K562 (cell line): Measurements from ENCODE around the gene KIF9. TPM values are rescaled to one million over a fixed set of nuclear protein-coding genes. Genes with fewer than 3 reads are reported as not detected.

Source experiments
- ARID3A ChIP-seq: IDR thresholded peaks from 2 replicates; pipeline ENCODE4 v1.6.1; 2012; ENCODE audit warnings: low read depth, low read length, improper control_type of control experiment, borderline replicate concordance
- CC2D1A ChIP-seq: fragments of 450-650 bp; IDR thresholded peaks from 2 replicates; pipeline ENCODE4 v1.6.1; 2017; ENCODE audit warnings: mild to moderate bottlenecking
- CXXC5 ChIP-seq: fragments of 250-450 bp; sonication (Bioruptor Pico); IDR thresholded peaks from 2 replicates; pipeline ENCODE4 v1.8.0; 2022; ENCODE audit warnings: inconsistent platforms, mild to moderate bottlenecking, moderate library complexity
- EWSR1 ChIP-seq: fragments of 450-650 bp; IDR thresholded peaks from 2 replicates; pipeline ENCODE4 v1.6.1; 2018; ENCODE audit warnings: borderline replicate concordance, mild to moderate bottlenecking, low read depth, moderate library complexity; ENCODE audit not compliant: partially characterized antibody
- HMGXB4 ChIP-seq: sonication (generic); formaldehyde crosslinking; IDR thresholded peaks from 2 replicates; pipeline ENCODE4 v1.8.1; 2023; ENCODE audit warnings: mild to moderate bottlenecking, missing genetic modification reagents
- ID3 ChIP-seq, 2 experiments: fragments of 250-450 bp in 1 of 2; fragments of 450-650 bp in 1 of 2; sonication (Bioruptor Pico) in 1 of 2; IDR thresholded peaks; 2 replicates each; pipeline versions ENCODE4 v1.6.1 to v1.8.0; 2016 to 2021; ENCODE audit warnings: mild to moderate bottlenecking in 2 of 2, moderate library complexity in 2 of 2, missing compliant biosample characterization in 1 of 2, missing genetic modification characterization in 1 of 2
- JUNB ChIP-seq: fragments of 450-650 bp; formaldehyde crosslinking; conservative IDR thresholded peaks from 2 replicates; pipeline ENCODE4 v1.4.0; 2020; ENCODE audit warnings: mild to moderate bottlenecking
- NFE2 ChIP-seq: IDR thresholded peaks from 2 replicates; pipeline ENCODE4 v1.6.1; 2014; ENCODE audit warnings: antibody characterized with exemption, low read depth
- ZBTB7A ChIP-seq: IDR thresholded peaks from 2 replicates; pipeline ENCODE4 v1.6.1; 2011; ENCODE audit warnings: low read depth, mild to moderate bottlenecking, low read length, moderate library complexity, borderline replicate concordance; ENCODE audit not compliant: control insufficient read depth
- ZNF318 ChIP-seq, 2 experiments: fragments of 450-650 bp; IDR thresholded peaks; 2 replicates each; pipeline ENCODE4 v1.6.1; 2016; ENCODE audit warnings: mild to moderate bottlenecking in 2 of 2, borderline replicate concordance in 1 of 2, low read depth in 1 of 2, moderate library complexity in 1 of 2
- ZNF431 ChIP-seq: sonication (generic); formaldehyde crosslinking; IDR thresholded peaks from 2 replicates; pipeline ENCODE4 v1.8.0; 2022; ENCODE audit warnings: mild to moderate bottlenecking, missing genetic modification reagents
- ZNF436 ChIP-seq: fragments of 250-450, 450-650 bp; sonication (Bioruptor Pico); formaldehyde crosslinking; IDR thresholded peaks from 2 replicates; pipeline ENCODE4 v1.7.0; 2020; ENCODE audit warnings: mild to moderate bottlenecking
- ZNF766 ChIP-seq: fragments of 200-800 bp; sonication (Bioruptor generic); conservative IDR thresholded peaks from 2 replicates; pipeline ENCODE4 v1.6.1; 2016; ENCODE audit warnings: missing genetic modification characterization, missing compliant biosample characterization
- polyA plus RNA-seq, 8 experiments: library from polyadenylated mRNA; depleted of rRNA in 4 of 8; stranded (reverse) in 5 of 8; unstranded in 3 of 8; fragments of >200 nt; fragmentation: Nextera tagmentation in 2 of 8; fragmentation: Illumina TruSeq in 1 of 8; extraction: Ambion mirVana in 2 of 8; extraction: Trizol in 1 of 8; gene quantifications; 2 replicates each; pipeline versions ENCODE4 v1.2.1 to v1.2.3, GENCODE V29; 2011 to 2014; ENCODE audit warnings: inconsistent platforms in 1 of 8, missing spikeins in 1 of 8
- total RNA-seq, 7 experiments: library from RNA; depleted of rRNA in 6 of 7; stranded (reverse); fragments of >200 nt in 6 of 7; fragmentation: Illumina TruSeq in 2 of 7; extraction: Trizol in 2 of 7; gene quantifications; 2 replicates each; pipeline versions ENCODE4 v1.2.1 to v1.2.3, GENCODE V29; 2011 to 2021; ENCODE audit warnings: low replicate concordance in 1 of 7

The KIF9 gene
- total and polyA plus RNA-seq, 9 of the 15 experiments (the other 6 are each of a cell fraction or from before 2014, with no cell fraction given) = 16.9 to 56.9 (median 25.0) TPM

GRCh38 chr3:47282424-47283192 lies at the start of gene KIF9, which contains the start of gene KLHL18 (continued):
- TF ChIP-seq ZNF318 (IDR thresholded peaks at IDR 0.05; ENCODE audit: borderline replicate concordance in 1 of 2, low read depth in 1 of 2) = 0 out of 4 replicates have a peak, but pooled peaks of 1 of the 2 experiments have one; percentile 32
- no peak; the same call in 1 of the 2 replicates for TF ChIP-seq CC2D1A
- no peak for TF ChIP-seq ARID3A
- TF ChIP-seq CXXC5 (CRISPR knock-in tag) = peak; percentile 98
- TF ChIP-seq ZNF766 (CRISPR knock-in tag) = no peak
- TF ChIP-seq JUNB (CRISPR knock-in tag) = no peak
- TF ChIP-seq ZNF431 = no peak
- TF ChIP-seq EWSR1 = no peak
- no peak for TF ChIP-seq ZNF436 (CRISPR knock-in tag)
- TF ChIP-seq ZBTB7A = peak; percentile 77; the same call in 1 of the 2 replicates
- TF ChIP-seq NFE2 = peak; percentile 25; the same call in 1 of the 2 replicates
- no peak for TF ChIP-seq ID3 (CRISPR knock-in tag; IDR thresholded peaks at IDR 0.05)
- TF ChIP-seq ID3 (tag; IDR thresholded peaks at IDR 0.05) = no peak
- no peak; the same call in 1 of the 2 replicates for TF ChIP-seq HMGXB4
